ENCODE measurements around the gene TSPYL1. TPM values are rescaled to one million over a fixed set of nuclear protein-coding genes. Genes with fewer than 3 reads are reported as not detected.

The TSPYL1 gene
- total RNA-seq, 4 donors from 2014 or later, result 87.6 to 169 (median 123) TPM

DNA sequence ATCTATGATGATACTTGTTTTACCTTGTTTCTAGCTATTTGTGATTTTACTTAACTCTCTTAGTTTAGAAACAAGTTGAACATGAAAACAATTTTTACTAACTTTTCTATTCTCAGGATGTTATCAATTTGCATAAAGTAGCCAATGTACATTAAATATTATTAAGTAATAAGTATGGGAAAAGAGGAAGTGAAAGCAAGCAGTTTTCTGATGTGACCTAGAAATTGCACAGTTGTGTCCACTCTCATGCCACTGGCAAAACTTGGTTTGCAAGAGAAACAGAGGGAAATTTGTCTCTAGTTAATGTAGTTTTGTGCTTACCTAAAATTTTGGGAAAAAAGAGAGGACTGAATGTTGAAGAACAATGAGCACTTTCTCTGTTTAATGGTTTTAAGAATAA is 19.2 kb upstream of the TSPYL1 start:
- no peak overlapping the region for H3K27ac ChIP-seq
- no peaks in the 10 kb centered on the region for H3K9me3 ChIP-seq
- intact Hi-C loops (cut with DNase I), result loop anchor here (10.0 kb wide), 1 partner anchor 236 kb away; no protein-coding TSS in a partner anchor
- TF ChIP-seq POLR2A (IDR thresholded peaks at IDR 0.05) (no peak), CTCF (IDR thresholded peaks at IDR 0.05) (no peak)
- H3K4me3 ChIP-seq (replicated peaks in 1 of 3), result no peak overlapping the region
- H3K27me3 ChIP-seq, result no peaks in the 10 kb centered on the region
- H3K4me1 ChIP-seq, result no peaks in the 10 kb centered on the region
- H3K36me3 ChIP-seq, result no peaks in the 10 kb centered on the region
- DNase-seq, result no peak

DNA sequence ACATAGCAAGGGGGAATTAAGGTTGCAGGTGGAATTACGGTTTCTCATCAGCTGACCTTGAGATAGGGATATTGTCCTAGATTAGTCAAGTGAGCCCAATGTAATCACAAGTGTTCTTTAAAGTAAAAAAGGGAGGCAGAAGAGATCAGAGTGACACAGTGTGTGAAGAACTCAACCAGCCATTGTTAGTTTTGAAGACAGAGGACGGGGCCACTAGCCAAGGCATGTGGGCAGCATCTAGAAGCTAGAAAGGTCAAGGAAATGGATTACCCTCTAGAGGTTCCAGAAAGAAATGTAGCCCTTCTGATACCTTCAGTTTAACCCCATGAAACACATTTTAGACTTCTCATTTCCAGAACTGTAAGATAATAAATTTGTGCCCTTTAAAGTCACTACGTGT is 18.5 kb upstream of the TSPYL1 start:
- Histone ChIP-seq H3K36me3 (no peaks in the 10 kb centered on the region), H3K4me1 (no peaks in the 10 kb centered on the region), H3K4me3 (replicated peaks in 1 of 3) (no peak overlapping the region), H3K27me3 (no peaks in the 10 kb centered on the region), H3K9me3 (no peaks in the 10 kb centered on the region), H3K27ac (no peak overlapping the region)
- TF ChIP-seq POLR2A (IDR thresholded peaks at IDR 0.05) (no peak), CTCF (IDR thresholded peaks at IDR 0.05) (no peak)
- DNase-seq, result no peak
- WGBS, 2 donors, result 96 to 99% methylated on average over 3 of the region's 3 CpGs
- intact Hi-C loops (cut with DNase I), result loop anchor here (10.0 kb wide), 1 partner anchor 237 kb away; no protein-coding TSS in a partner anchor

DNA sequence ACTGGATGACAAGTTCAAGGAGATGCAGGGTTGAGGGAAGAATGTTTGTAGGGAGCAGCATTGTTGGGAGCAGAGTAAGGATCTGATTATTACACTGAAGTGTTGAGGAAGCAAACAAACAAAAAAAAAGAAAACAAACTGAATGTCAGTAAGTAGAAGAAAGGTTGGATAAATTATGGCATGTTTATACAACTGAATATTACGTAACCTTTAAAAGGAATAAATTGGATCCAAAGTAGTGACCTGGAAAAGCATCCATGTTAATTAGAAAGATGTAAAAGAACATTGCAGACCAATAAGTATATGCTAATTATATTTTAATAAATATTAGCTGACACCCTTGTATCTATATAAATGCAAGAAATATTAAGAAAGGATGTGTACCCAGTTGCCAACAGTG is 12.8 kb upstream of the TSPYL1 start:
- H3K9me3 ChIP-seq, result no peaks in the 10 kb centered on the region
- intact Hi-C loops (cut with DNase I), result loop anchor here (10.0 kb wide), 1 partner anchor 242 kb away; no protein-coding TSS in a partner anchor
- H3K27me3 ChIP-seq, result no peaks in the 10 kb centered on the region
- H3K27ac ChIP-seq, result no peak overlapping the region
- DNase-seq, result no peak
- TF ChIP-seq POLR2A (IDR thresholded peaks at IDR 0.05), result no peak
- no peak for TF ChIP-seq CTCF (IDR thresholded peaks at IDR 0.05)
- H3K4me3 ChIP-seq (replicated peaks in 1 of 3), result no peak overlapping the region
- 96 to 98% methylated on average over 1 of the region's 1 CpG for WGBS, 2 donors
- H3K36me3 ChIP-seq, result no peaks in the 10 kb centered on the region
- no peaks in the 10 kb centered on the region for H3K4me1 ChIP-seq

DNA sequence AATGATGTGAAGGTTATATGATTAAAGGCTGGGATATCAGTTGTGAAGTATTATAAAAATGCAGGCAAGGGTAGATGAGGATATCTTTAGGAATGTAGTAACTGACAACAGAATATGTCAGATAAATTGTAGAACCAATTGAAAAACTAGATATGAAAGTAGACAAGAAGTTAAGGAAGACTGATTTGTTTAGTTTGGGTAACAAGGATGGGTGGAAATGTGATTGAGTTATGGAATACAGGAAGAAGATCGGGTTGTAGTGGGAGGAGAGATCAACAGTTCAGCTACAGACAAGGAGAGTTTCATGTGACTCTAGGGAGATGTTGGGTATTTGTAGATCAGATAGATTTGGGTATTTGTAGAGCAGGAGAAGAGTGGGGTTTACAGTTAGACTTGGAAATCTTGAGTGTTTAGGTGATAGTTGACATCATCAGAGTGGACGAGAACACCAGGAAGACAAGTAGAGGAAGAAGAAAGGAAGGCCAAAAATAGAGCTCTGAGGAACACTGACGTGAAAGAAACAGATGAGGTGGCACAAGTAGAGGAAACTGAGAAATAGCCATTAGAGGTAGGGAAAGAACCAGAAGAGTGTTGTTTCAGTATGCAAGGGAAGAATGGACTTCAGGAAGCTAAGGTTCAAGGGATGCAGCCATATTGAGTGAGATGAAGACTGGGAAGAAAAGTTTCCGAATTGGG is 12.1 kb upstream of the TSPYL1 start:
- no peaks in the 10 kb centered on the region for H3K27me3 ChIP-seq
- no peak for DNase-seq
- no peaks in the 10 kb centered on the region for H3K9me3 ChIP-seq
- no peaks in the 10 kb centered on the region for H3K36me3 ChIP-seq
- WGBS, 2 donors, result 84 to 88% methylated on average over 4 of the region's 4 CpGs
- intact Hi-C loops (cut with DNase I), result loop anchor here (10.0 kb wide), 1 partner anchor 243 kb away; no protein-coding TSS in a partner anchor
- no peaks in the 10 kb centered on the region for H3K4me1 ChIP-seq
- TF ChIP-seq CTCF (IDR thresholded peaks at IDR 0.05) (no peak), POLR2A (IDR thresholded peaks at IDR 0.05) (no peak)
- no peak overlapping the region for H3K27ac ChIP-seq
- H3K4me3 ChIP-seq (replicated peaks in 1 of 3), result no peak overlapping the region

DNA sequence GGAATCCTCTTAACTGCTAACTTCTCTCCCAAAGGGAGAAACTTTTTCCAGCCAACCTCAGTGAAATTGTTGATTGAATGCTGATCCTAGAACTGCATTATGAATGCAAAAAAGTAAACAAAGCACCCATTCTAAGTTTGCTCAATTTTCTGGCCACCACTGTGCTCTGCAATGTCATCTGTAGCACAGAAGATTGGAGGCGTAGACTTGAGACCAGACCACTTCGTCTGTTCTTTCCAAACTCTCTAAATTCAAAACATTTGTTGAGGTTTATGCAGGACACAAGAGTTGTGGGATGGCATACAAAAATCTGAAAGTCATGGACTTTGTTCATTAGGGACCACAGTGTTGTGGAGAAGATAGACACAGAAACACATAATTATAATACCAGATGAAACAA is 11.1 kb upstream of the TSPYL1 start:
- WGBS, 2 donors, result 86 to 89% methylated on average over 2 of the region's 2 CpGs
- H3K4me3 ChIP-seq (replicated peaks in 1 of 3), result no peak overlapping the region
- DNase-seq, result no peak
- H3K4me1 ChIP-seq, result no peaks in the 10 kb centered on the region
- no peak overlapping the region for H3K27ac ChIP-seq
- no peaks in the 10 kb centered on the region for H3K9me3 ChIP-seq
- TF ChIP-seq CTCF (IDR thresholded peaks at IDR 0.05) (no peak), POLR2A (IDR thresholded peaks at IDR 0.05) (no peak)
- H3K36me3 ChIP-seq, result no peaks in the 10 kb centered on the region
- intact Hi-C loops (cut with DNase I), result loop anchor here (10.0 kb wide), 1 partner anchor 244 kb away; no protein-coding TSS in a partner anchor
- H3K27me3 ChIP-seq, result no peaks in the 10 kb centered on the region

Data from thyroid gland (tissue), 4 donors.